Kidney glomerular epithelial cell (primary cell): ENCODE data around the gene PITHD1.
"Not testable (repeated sequence)": the region's sequence is repeated elsewhere in the genome, so short reads cannot be mapped to it uniquely, and the experiment has no call there.

ENCODE experiments used
- DNase-seq: peaks from one replicate; lab custom pipeline; 2025; lab: John Stamatoyannopoulos, UW

The PITHD1 gene

GRCh38 chr1:23774174-23774880, 3.9 kb upstream of the PITHD1 start:
- no peak for DNase-seq

GRCh38 chr1:23776217-23776616, 2.0 kb upstream of the PITHD1 start:
- no peak for DNase-seq

GRCh38 chr1:23779826-23780371, 1.7 kb downstream of the PITHD1 start:
- no peak for DNase-seq

GRCh38 chr1:23783141-23783540, 4.9 kb downstream of the PITHD1 start:
- DNase-seq: not testable (repeated sequence)

- no peak for DNase-seq
Measured at GRCh38 chr1:23784846-23785245, 6.6 kb downstream of the PITHD1 start.

- no peak for DNase-seq
Measured at GRCh38 chr1:23787701-23788100, 9.5 kb downstream of the PITHD1 start.

GRCh38 chr1:23788695-23789094, 10.5 kb downstream of the PITHD1 start:
- DNase-seq: no peak

- peak; percentile 78 for DNase-seq
Measured at GRCh38 chr1:23790696-23791515, 12.7 kb downstream of the PITHD1 start, which contains the start of gene LYPLA2. TSS of gene LYPLA2 (plus strand) at chr1:23791145. CDS start at chr1:23792683, 1,538 bp downstream.

GRCh38 chr1:23791516-23792047, 13.4 kb downstream of the PITHD1 start:
- peak; percentile 31 for DNase-seq

- DNase-seq: no peak
Measured at GRCh38 chr1:23792151-23792945, 14.1 kb downstream of the PITHD1 start.

- no peak for DNase-seq
Measured at GRCh38 chr1:23793018-23793781, 15.0 kb downstream of the PITHD1 start.

- no peak for DNase-seq
Measured at GRCh38 chr1:23793861-23794731, 15.9 kb downstream of the PITHD1 start.

GRCh38 chr1:23794732-23795182, 16.5 kb downstream of the PITHD1 start:
- not testable (repeated sequence) for DNase-seq

- DNase-seq: no peak
Measured at GRCh38 chr1:23795676-23796465, 17.7 kb downstream of the PITHD1 start.

GRCh38 chr1:23796466-23797271, 18.5 kb downstream of the PITHD1 start:
- no peak for DNase-seq

GRCh38 chr1:23797478-23798448, 19.5 kb downstream of the PITHD1 start:
- no peak for DNase-seq

GRCh38 chr1:23798662-23799142, 20.5 kb downstream of the PITHD1 start:
- DNase-seq: no peak
